ENCODE measurements around the gene KLF6. TPM values are rescaled to one million over a fixed set of nuclear protein-coding genes. Genes with fewer than 3 reads are reported as not detected.
A peak's percentile ranks its signal among the peaks of the same experiment; 100 is the strongest.

KLF6 gene
- total RNA-seq, 1 donor from 2014 or later = 27.3 TPM

- ATAC-seq (no peak), DNase-seq (ENCODE audit: low spot score) (peak; percentile 39)
Observed at GRCh38 chr10:3758491-3758970, 26.5 kb downstream of the KLF6 start.

GRCh38 chr10:3757638-3758490, 27.1 kb downstream of the KLF6 start:
- ATAC-seq (no peak), DNase-seq (ENCODE audit: low spot score) (peak; percentile 46)

GRCh38 chr10:3757250-3757637, 27.8 kb downstream of the KLF6 start:
- ATAC-seq = no peak
- DNase-seq (ENCODE audit: low spot score) = peak; percentile 14

- DNase-seq (ENCODE audit: low spot score) = peak; percentile 33
- ATAC-seq = no peak
Observed at GRCh38 chr10:3756360-3756740, 28.7 kb downstream of the KLF6 start.

- ATAC-seq (no peak), DNase-seq (ENCODE audit: low spot score) (peak; percentile 36)
Observed at GRCh38 chr10:3755440-3756359, 29.3 kb downstream of the KLF6 start.

GRCh38 chr10:3754727-3755439, 30.1 kb downstream of the KLF6 start:
- ATAC-seq (peak; percentile 27), DNase-seq (ENCODE audit: low spot score) (peak; percentile 29)

GRCh38 chr10:3750854-3751253, 34.2 kb downstream of the KLF6 start:
- ATAC-seq = no peak
- DNase-seq (ENCODE audit: low spot score) = no peak

GRCh38 chr10:3750006-3750816, 34.8 kb downstream of the KLF6 start:
- peak; percentile 6 for ATAC-seq
- DNase-seq (ENCODE audit: low spot score) = no peak

- ATAC-seq = peak; percentile 9
- no peak for DNase-seq (ENCODE audit: low spot score)
Observed at GRCh38 chr10:3749600-3749999, 35.4 kb downstream of the KLF6 start.

- DNase-seq (ENCODE audit: low spot score) (no peak), ATAC-seq (peak; percentile 23)
Observed at GRCh38 chr10:3749011-3749410, 36.0 kb downstream of the KLF6 start.

- no peak for DNase-seq (ENCODE audit: low spot score)
- ATAC-seq = no peak
Observed at GRCh38 chr10:3748484-3748883, 36.5 kb downstream of the KLF6 start.

- DNase-seq (ENCODE audit: low spot score) (peak; percentile 81), ATAC-seq (peak; percentile 85)
Observed at GRCh38 chr10:3747984-3748383, 37.0 kb downstream of the KLF6 start.

- DNase-seq (ENCODE audit: low spot score) = no peak
- peak; percentile 25 for ATAC-seq
Observed at GRCh38 chr10:3747248-3747960, 37.6 kb downstream of the KLF6 start.

- DNase-seq (ENCODE audit: low spot score) = no peak
- no peak for ATAC-seq
Observed at GRCh38 chr10:3746634-3747033, 38.4 kb downstream of the KLF6 start.

GRCh38 chr10:3745521-3745920, 39.5 kb downstream of the KLF6 start:
- no peak for ATAC-seq
- no peak for DNase-seq (ENCODE audit: low spot score)

- DNase-seq (ENCODE audit: low spot score) (no peak), ATAC-seq (no peak)
Observed at GRCh38 chr10:3741688-3742461, 43.1 kb downstream of the KLF6 start.

- ATAC-seq (peak; percentile 34), DNase-seq (ENCODE audit: low spot score) (no peak)
Observed at GRCh38 chr10:3740157-3740871, 44.7 kb downstream of the KLF6 start.

- DNase-seq (ENCODE audit: low spot score) (no peak), ATAC-seq (no peak)
Observed at GRCh38 chr10:3738855-3739350, 46.1 kb downstream of the KLF6 start.

Measured in left lobe of liver (tissue), 2 donors.